HCT116 (cell line): Measurements from ENCODE around the gene RASA2. TPM values are rescaled to one million over a fixed set of nuclear protein-coding genes. Genes with fewer than 3 reads are reported as not detected.
A peak's percentile ranks its signal among the peaks of the same experiment; 100 is the strongest.

Experiments
- ATAC-seq: fragments of 200-7000 bp; cut with Tn5 transposase; 2 replicates; pipeline ENCODE4 v1.9.1; 2020; ENCODE audit warnings: mild to moderate bottlenecking, moderate library complexity
- BruUV-seq: library from RNA; stranded (reverse); fragments of 400-500 nt; replicated peaks from 2 replicates; lab custom pipeline; 2021; lab: Mats Ljungman, UMichigan
- CTCF ChIA-PET: fragments of 300-600 bp; sonication (Branson Sonifier 250); formaldehyde crosslinking; loops from one replicate; lab custom pipeline; 2021; ENCODE audit warnings: antibody characterized with exemption; lab: Charles Lee
- POLR2A ChIA-PET: fragments of 300-600, 350-600 bp; sonication (Branson Sonifier 250); formaldehyde crosslinking; loops from one replicate; lab custom pipeline; 2021; ENCODE audit warnings: antibody characterized with exemption; lab: Charles Lee
- RAD21 ChIA-PET, 2 experiments: fragments of 300-600 bp; sonication (Branson Sonifier 250); formaldehyde crosslinking; loops; one replicate each; lab custom pipeline; 2023; ENCODE audit warnings: low total read pairs in 2 of 2; ENCODE audit not compliant: uncharacterized antibody in 2 of 2, unreplicated experiment in 2 of 2, low non-redundant PET in 1 of 2; lab: Charles Lee
- DNase-seq: peaks from one replicate; pipeline ENCODE4 v3.0.0-alpha.2; 2010; ENCODE audit warnings: low read depth, low spot score
- H2AFZ ChIP-seq: fragments of 200-600 bp; shearing (Covaris generic), sonication (generic); 2 replicates; pipeline ENCODE4 v1.6.1; 2017; ENCODE audit warnings: low read depth, mixed run types, mixed read lengths, antibody characterized with exemption, low read length; ENCODE audit not compliant: poor library complexity, severe bottlenecking
- H3K27ac ChIP-seq: 2 replicates; pipeline ENCODE4 v1.5.1; 2012; ENCODE audit warnings: low read depth, low read length
- H3K27me3 ChIP-seq: fragments of 200-600 bp; sonication (generic); 2 replicates; pipeline ENCODE4 v1.6.1; 2016; ENCODE audit warnings: mixed run types, low read length, mixed read lengths; ENCODE audit not compliant: insufficient read depth
- H3K36me3 ChIP-seq, 2 experiments: fragments of 200-500 bp in 1 of 2; fragments of 200-600 bp in 1 of 2; sonication (Bioruptor generic) in 1 of 2; sonication (generic) in 1 of 2; 2 replicates each; pipeline versions ENCODE4 v1.5.1 to v1.6.1; 2014 to 2016; ENCODE audit warnings: low read length in 2 of 2, inconsistent platforms in 1 of 2, mixed read lengths in 1 of 2, mixed run types in 1 of 2; ENCODE audit not compliant: insufficient read depth in 2 of 2, control insufficient read depth in 1 of 2
- H3K4me1 ChIP-seq, 2 experiments: fragments of 200-600 bp in 1 of 2; sonication (generic) in 1 of 2; 2 replicates each; pipeline versions ENCODE4 v1.5.1 to v1.6.1; 2012 to 2017; ENCODE audit warnings: low read length in 2 of 2, inconsistent platforms in 1 of 2, mild to moderate bottlenecking in 1 of 2, mixed read lengths in 1 of 2, mixed run types in 1 of 2, moderate library complexity in 1 of 2; ENCODE audit not compliant: insufficient read depth in 2 of 2, control insufficient read depth in 1 of 2
- H3K4me2 ChIP-seq: fragments of 200-600 bp; sonication (generic); 2 replicates; pipeline ENCODE4 v1.6.1; 2017; ENCODE audit warnings: mixed run types, low read length, mixed read lengths
- H3K4me3 ChIP-seq, 2 experiments: fragments of 200-600 bp in 1 of 2; sonication (generic) in 1 of 2; replicated peaks in 1 of 2; 2 replicates each; pipeline ENCODE4 v1.5.1; 2011 to 2016; ENCODE audit warnings: low read length in 2 of 2, control low read depth in 1 of 2, low read depth in 1 of 2, mild to moderate bottlenecking in 1 of 2, mixed read lengths in 1 of 2, mixed run types in 1 of 2
- H3K79me2 ChIP-seq: fragments of 200-600 bp; sonication (generic); 2 replicates; pipeline ENCODE4 v1.6.1; 2017; ENCODE audit warnings: mild to moderate bottlenecking, mixed run types, low read length, moderate library complexity, mixed read lengths; ENCODE audit not compliant: insufficient read depth
- H3K9ac ChIP-seq: fragments of 200-600 bp; sonication (generic); 2 replicates; pipeline ENCODE4 v1.6.1; 2016; ENCODE audit warnings: low read length, mixed read lengths
- H3K9me2 ChIP-seq: fragments of 200-600 bp; sonication (generic), shearing (Covaris generic); 2 replicates; pipeline ENCODE4 v1.6.1; 2017; ENCODE audit warnings: mixed run types, mild to moderate bottlenecking, moderate library complexity; ENCODE audit not compliant: insufficient read depth
- H3K9me3 ChIP-seq, 2 experiments: fragments of 200-500 bp in 1 of 2; fragments of 200-600 bp in 1 of 2; sonication (Bioruptor generic) in 1 of 2; sonication (generic) in 1 of 2; 2 replicates each; pipeline ENCODE4 v1.6.1; 2014 to 2017; ENCODE audit warnings: low read length in 2 of 2, mixed read lengths in 2 of 2, inconsistent platforms in 1 of 2, low read depth in 1 of 2, mild to moderate bottlenecking in 1 of 2, mixed run types in 1 of 2, moderate library complexity in 1 of 2; ENCODE audit not compliant: control insufficient read depth in 1 of 2, insufficient read depth in 1 of 2
- H4K20me1 ChIP-seq: fragments of 200-600 bp; sonication (generic), shearing (Covaris generic); 2 replicates; pipeline ENCODE4 v1.6.1; 2017; ENCODE audit warnings: mixed run types, mild to moderate bottlenecking, moderate library complexity; ENCODE audit not compliant: insufficient read depth
- EZH2 ChIP-seq: fragments of 200-600 bp; sonication (generic); IDR thresholded peaks from 2 replicates; pipeline ENCODE4 v1.6.1; 2017; ENCODE audit warnings: antibody characterized with exemption, mixed run types
- FOSL1 ChIP-seq: IDR thresholded peaks from 2 replicates; pipeline ENCODE4 v1.6.1; 2012; ENCODE audit warnings: low read depth
- JUND ChIP-seq: IDR thresholded peaks from 2 replicates; pipeline ENCODE4 v1.6.1; 2012
- POLR2AphosphoS5 ChIP-seq: IDR thresholded peaks from 2 replicates; pipeline ENCODE4 v1.6.1; 2011; ENCODE audit warnings: mild to moderate bottlenecking, low read depth, low read length, moderate library complexity
- REST ChIP-seq: IDR thresholded peaks from 2 replicates; pipeline ENCODE4 v1.6.1; 2012; ENCODE audit warnings: low read depth
- SRF ChIP-seq: IDR thresholded peaks from 2 replicates; pipeline ENCODE4 v1.6.1; 2012; ENCODE audit warnings: low read depth
- ZNF274 ChIP-seq: fragments of 200-500 bp; sonication (Bioruptor generic); IDR thresholded peaks from 2 replicates; pipeline ENCODE4 v1.6.1; 2014; ENCODE audit warnings: mild to moderate bottlenecking, low read depth, low read length, inconsistent platforms
- intact Hi-C: fragments of 100-400 bp; cut with micrococcal nuclease; formaldehyde crosslinking; loops from 2 replicates; pipeline ENCODE4 v1.10.0; 2022
- total RNA-seq: library from RNA; stranded (reverse); gene quantifications from one replicate; pipeline ENCODE4 v1.2.1, GENCODE V29; 2021; ENCODE audit not compliant: unreplicated experiment

The RASA2 gene
- total RNA-seq, 1 experiment from 2014 or later, result 12.8 TPM

- TF ChIP-seq REST (no peak), POLR2AphosphoS5 (no peak)
- TF ChIP-seq, all 23 proteins: peak for 0
These were observed 51.0 kb downstream of the RASA2 start (continued) for GRCh38 chr3:141537856-141538255.

GRCh38 chr3:141538568-141539240 is 51.9 kb downstream of the RASA2 start:
- Histone ChIP-seq H4K20me1 (no peaks in the 10 kb centered on the region), H3K4me1 (peaks cover 9 to 21% of the 10 kb centered on the region in 2 experiments), H3K27ac (no peak overlapping the region), H3K79me2 (no peaks in the 10 kb centered on the region), H3K9ac (no peak overlapping the region), H3K9me2 (no peaks in the 10 kb centered on the region), H3K9me3 (no peaks in the 10 kb centered on the region), H3K4me3 (no peak overlapping the region), H3K27me3 (no peaks in the 10 kb centered on the region), H3K36me3 (peaks cover 0 to 7% of the 10 kb centered on the region in 2 experiments; a peak in 1 of 4 replicates), H3K4me2 (peak overlapping the region; percentile 44), H2AFZ (no peak overlapping the region)
- ChIA-PET CTCF (interaction anchor here (1.1 kb wide), 1 partner anchor 79 kb away, joined by 3 read pairs; no protein-coding TSS in a partner anchor), RAD21 (no interaction called here), POLR2A (no interaction called here)
- TF ChIP-seq ZNF274, result no peak
- no peak for TF ChIP-seq JUND
- TF ChIP-seq SRF, result no peak
- TF ChIP-seq EZH2, result no peak
- TF ChIP-seq FOSL1, result 0 out of 2 replicates have a peak, but pooled peaks have one; percentile 9
- DNase-seq (no peak), ATAC-seq (no peak)
- intact Hi-C loops, result no loop called here
- no TSS peak for BruUV-seq
